HG02678 (cell line): Measurements from ENCODE around the gene FOXJ3.
A peak's percentile ranks its signal among the peaks of the same experiment; 100 is the strongest.

Experiments
- ATAC-seq: cut with Tn5 transposase; IDR thresholded peaks from one replicate; pipeline ENCODE4 v1.9.1; 2021; ENCODE audit warnings: mild to moderate bottlenecking, moderate library complexity; ENCODE audit not compliant: unreplicated experiment

FOXJ3 gene

DNA sequence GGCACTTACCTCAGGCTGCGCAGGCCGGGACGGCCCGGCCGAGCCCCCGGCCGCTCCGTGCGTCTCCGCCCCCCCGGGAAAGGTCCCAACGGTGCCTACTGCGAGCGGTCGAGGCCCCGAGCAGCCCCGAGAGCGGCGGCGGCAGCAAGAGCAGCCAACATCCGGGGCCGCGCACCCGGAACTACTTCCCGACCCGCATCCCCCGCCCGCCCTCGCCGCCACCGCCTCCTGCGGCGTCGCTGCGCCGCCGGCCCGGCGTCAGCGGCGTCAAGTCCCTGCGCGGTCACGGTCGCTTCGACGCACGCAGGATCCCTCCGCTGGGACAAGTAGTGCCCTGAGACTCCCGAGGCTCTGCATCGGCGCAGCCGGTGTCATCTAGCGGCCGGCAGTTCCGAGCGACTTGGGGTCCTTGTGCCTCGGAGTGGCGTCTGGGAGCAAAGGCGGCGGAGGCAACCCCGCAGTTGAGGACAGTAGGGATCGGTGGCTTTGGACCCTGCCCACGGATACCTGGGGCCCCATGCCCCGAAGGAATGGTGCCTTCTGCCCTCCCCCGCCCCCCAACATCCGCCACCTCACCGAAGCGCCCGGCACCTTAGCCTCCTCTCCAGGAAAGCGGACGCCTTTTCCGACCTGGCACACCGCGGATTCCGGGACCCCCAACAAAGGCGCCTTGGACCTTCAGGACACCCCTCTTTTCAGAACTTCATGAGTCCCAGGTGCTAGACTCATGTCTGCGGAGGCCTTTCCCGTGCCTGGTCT, at the start of gene FOXJ3:
Gene FOXJ3 (minus strand): TSS at position 186 of the 759 bp plus-strand sequence. CDS start 24,142 bp downstream, outside the sequence.
- peak; percentile 83 for ATAC-seq

- ATAC-seq = no peak
Measured at GRCh38 chr1:42381280-42381673, 46.2 kb upstream of the FOXJ3 start.

DNA sequence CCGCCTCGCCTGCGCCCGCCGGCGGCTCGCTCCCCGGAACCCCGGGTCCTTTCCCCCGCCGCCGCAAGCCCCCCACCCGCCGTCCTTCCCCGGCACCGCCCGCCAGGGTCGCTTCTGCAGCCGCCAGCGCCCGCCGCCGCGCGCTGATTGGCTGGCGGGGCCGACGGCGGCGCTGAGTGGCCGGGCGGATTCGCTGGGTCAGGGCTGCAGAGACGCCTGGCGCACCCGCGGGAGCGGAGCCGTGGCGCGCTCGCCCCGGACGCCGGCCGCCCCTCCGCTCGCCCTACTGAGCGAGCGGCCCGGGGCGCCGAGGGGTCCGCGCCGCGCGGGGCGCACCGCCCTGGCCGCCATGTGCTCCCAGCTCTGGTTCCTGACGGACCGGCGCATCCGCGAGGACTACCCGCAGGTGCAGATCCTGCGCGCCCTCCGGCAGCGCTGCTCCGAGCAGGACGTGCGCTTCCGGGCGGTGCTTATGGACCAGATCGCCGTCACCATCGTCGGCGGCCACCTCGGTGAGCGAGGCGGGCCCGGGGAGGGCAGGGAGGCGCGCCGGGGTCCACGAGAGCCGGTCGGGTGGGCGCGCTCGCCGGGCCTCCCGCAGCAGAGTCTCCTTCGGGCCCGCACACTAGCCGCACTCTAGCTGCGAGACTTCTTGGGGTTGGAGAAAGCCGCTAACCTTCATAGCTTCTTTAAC, 45.7 kb upstream of the FOXJ3 start, which contains the start of gene RIMKLA:
Gene RIMKLA (plus strand): TSS at position 207 of the 694 bp plus-strand sequence. CDS start 143 bp downstream, at position 350.
- ATAC-seq = peak; percentile 88

GRCh38 chr1:42379794-42380585, 45.0 kb upstream of the FOXJ3 start:
- peak; percentile 46 for ATAC-seq

DNA sequence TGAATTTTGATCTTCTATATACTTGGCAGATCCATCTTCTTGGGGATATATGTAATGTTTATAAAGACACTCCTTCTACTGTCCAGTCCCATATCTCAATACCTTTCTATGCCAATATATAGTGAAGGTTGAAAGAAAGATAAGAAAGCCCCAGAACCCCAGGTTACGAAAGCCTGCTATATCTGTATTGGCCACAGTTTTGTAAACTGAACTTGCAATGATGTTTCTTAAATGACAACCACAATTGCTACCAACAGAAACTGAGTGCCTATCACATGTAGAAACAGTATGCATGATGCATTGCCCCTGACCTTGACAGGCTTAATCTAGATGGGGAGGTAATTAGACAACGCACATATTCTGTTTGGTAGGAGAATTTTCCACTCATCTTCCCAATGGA, 37.8 kb upstream of the FOXJ3 start:
- ATAC-seq = no peak

- no peak for ATAC-seq
Measured at GRCh38 chr1:42370876-42371549, 36.0 kb upstream of the FOXJ3 start.

DNA sequence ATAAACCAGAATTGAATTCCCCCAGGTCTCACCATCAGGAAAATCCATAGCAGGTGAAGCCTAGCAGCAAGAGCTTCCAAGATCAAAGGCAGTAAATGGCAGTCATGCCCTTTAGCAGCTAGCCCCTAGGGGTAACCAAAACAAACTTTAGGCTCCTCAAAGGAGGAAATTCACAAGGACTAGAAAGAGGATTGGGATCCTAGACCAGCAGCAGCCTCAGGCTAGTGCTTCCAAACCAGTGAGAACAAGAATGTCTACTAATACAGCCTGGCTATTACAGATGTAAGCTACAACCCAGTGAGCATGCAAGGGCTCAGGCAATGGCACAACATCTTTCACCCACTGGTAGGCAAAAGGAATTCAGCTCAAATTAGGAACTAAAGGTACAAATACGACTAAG, 34.4 kb upstream of the FOXJ3 start:
- no peak for ATAC-seq

GRCh38 chr1:42368096-42368795, 33.2 kb upstream of the FOXJ3 start:
- no peak for ATAC-seq

DNA sequence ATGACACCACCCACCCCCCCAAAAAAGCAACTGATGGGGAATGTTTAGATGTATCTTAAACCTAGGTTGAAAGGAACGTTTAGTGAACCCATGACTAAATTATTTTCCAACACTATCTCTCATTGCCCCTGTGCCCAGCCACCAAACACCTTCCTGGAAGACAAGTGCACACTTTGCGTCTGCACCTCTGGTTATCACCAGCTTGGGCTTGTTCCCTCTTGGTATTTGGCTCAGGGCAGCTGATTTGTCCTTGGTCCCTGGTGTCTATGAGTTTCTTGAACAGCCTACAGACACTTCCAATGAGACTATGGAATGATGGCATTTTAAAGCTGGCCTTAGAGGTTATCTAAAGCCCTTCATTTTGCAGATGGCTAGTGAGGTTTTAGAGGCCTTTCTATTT, 30.1 kb upstream of the FOXJ3 start:
- ATAC-seq = no peak

- ATAC-seq = no peak
Measured at GRCh38 chr1:42364542-42364941, 29.5 kb upstream of the FOXJ3 start.

DNA sequence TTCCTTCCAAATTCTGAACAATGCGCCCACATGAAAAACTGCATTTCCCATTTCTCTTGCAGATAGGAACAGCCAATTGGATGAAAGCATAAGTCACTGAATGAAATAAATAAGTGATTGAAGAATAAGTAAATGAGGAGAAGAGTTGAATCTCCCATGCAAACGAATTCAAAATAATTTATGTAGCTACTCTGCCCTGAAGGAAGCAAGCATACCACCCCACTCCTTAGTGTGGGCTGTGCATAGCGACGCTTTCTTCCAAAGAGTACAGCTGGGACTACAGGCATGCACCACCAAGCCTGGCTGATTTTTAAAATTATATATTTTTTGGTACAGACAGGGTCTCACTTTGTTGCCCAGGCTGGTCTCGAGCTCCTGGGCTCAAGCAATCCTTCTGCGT, 29.1 kb upstream of the FOXJ3 start:
- ATAC-seq = no peak

DNA sequence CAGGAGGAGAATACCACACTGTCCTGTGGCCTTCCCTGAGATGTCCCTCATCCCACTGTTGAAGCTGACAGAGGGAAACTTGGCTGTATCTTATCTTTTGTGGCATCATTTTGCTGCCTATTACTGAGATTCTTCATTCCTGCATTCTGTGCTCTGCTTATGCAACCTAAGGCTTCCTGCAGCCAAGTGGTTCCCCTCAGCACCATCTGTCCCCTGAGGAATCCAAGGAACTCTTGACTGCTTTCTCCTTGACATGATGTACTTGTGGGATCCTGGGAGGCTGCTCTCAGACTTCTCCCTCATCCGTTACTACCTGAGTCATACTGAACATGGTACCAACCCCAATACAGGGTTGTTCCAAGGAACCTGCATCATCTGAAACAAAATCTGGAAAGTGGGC, 24.4 kb upstream of the FOXJ3 start:
- no peak for ATAC-seq

DNA sequence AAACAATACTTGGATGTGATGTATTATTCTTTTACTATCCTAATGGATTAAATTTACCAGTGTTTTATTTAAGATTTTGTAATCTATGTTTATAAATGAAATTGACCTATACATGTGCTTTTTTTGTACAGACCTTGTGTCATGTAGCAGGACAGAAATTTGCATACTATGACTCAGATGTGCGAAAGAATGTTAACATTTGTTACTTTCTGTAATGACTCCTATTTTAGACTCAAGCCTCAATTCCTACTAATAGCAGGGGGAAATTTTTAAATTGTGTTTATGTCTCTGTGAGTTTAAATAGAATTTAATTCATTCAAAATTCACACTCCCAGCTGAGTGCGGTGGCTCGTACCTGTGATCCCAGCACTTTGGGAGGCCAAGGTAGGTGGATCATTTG, 23.8 kb upstream of the FOXJ3 start:
- no peak for ATAC-seq

DNA sequence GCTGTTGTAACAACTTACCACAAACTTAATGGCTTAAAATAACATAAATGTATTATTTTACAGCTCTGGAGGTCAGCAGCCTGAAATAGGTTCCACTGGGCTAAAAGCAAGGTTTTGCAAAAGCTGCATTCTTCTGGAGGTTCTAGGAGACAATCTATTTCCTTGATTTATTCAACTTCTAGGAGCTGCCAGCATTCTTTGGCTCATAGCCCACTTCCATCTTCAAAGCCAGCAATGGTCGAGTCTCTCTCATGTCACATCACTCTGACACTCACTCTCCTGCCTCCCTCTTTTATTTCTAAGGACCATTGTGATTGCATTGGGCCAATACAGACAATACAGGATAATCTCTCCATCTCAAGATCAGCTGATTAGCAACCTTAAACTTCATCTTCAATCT, 15.1 kb upstream of the FOXJ3 start:
- ATAC-seq = no peak

DNA sequence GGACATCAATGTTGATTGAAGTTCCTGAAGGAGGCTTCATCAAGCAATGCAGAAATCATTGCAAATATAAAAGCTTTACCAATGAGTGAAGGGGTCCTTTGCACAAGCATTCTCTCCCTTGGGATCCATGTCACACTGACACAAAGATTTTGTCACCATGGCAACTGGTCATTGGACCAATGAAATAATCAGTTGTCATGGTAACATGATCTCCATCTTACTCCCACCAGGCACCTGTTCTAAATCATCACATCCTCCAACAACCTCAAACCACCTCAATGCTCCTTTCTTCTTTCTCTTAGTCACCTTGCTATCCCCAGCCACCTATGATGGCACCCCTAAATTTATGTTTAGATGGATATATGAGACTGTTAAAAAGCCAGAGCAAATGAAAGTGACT, 13.5 kb upstream of the FOXJ3 start:
- no peak for ATAC-seq

DNA sequence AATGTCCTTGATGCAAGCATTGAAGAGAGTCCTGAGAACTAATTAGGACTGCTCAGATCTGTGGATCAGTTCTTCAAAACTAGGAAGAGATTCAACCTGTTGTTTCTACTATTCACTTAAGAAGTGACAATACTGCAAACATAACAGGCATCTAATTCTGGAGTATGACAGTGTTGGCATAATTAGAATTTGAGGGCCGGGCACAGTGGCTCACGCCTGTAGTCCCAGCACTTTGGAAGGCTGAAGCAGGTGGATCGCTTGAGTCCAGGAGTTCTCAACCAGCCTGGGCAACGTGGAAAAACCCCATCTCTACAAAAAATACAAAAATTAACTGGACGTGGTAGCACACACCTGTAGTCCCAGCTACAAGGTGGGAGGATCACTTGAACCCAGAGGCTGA, 8.0 kb upstream of the FOXJ3 start:
- ATAC-seq = no peak

GRCh38 chr1:42340901-42341300, 5.9 kb upstream of the FOXJ3 start:
- ATAC-seq = no peak

DNA sequence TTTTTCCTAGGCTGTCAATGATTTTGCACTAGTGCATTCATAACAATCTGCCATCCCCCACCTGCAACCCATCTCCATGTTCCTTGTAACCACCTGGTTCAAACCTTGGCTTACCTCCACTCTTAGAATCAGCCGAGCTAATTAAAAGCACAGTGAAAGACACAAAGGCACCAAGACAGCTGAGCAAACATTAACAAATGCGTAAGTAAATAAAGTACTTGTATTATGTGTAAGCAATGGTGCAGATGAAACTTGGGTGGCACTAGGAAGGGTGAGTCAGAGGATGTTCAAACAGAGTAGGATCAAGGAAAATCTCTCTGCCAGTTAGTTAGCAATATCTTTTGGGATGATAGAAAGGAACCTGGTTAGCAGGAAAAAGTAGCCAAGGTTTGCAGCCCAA, 5.1 kb upstream of the FOXJ3 start:
- no peak for ATAC-seq

GRCh38 chr1:42336978-42337377, 1.9 kb upstream of the FOXJ3 start:
- no peak for ATAC-seq

DNA sequence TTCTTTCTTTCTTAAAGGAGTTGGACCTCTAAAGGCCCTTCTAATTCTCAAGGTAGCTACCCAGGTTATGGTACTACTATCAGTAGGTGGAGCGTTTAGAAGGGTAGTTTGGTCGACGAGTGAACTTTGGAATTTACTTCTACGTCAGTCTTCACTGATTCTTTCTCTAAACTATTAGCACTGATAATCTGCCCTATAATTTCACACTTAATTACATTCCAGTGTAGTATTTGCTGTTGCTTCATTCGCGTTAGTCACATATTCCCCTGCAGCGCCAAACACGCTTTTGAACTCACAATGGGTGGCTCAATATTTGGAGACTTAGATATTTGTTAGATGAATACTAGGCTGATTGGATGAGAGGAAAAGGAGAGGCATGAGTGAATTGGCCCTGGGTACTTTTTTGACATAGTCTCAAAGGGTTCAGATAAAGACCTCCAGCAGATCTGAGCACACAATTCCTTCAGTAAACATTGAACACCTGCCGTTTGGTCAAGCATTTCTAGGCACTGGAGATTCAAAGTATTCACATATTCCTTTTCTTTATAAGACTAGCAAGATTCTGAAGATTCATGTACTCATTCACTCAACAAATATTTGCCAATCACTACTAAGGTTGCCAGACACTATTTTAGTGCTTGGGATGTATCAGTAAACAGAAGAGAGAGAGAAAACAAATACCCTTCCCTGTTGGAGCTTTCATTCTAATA, 929 bp upstream of the FOXJ3 start:
- ATAC-seq = no peak
